Neuron (in vitro differentiated cells): Measurements from ENCODE around the gene GLOD5.

ENCODE experiments used
- H2AFZ ChIP-seq: one replicate; pipeline ENCODE4 v1.6.1; 2013; ENCODE audit warnings: low read depth, mild to moderate bottlenecking, inconsistent platforms, low read length, moderate library complexity
- H3K27me3 ChIP-seq: one replicate; pipeline ENCODE4 v1.6.1; 2013; ENCODE audit warnings: low read length; ENCODE audit not compliant: insufficient read depth
- H3K36me3 ChIP-seq: one replicate; pipeline ENCODE4 v1.6.1; 2013; ENCODE audit warnings: low read length; ENCODE audit not compliant: insufficient read depth
- H3K4me1 ChIP-seq: one replicate; pipeline ENCODE4 v1.6.1; 2013; ENCODE audit warnings: low read length; ENCODE audit not compliant: insufficient read depth
- H3K4me3 ChIP-seq: 2 replicates; pipeline ENCODE4 v1.5.1; 2013; ENCODE audit warnings: mild to moderate bottlenecking, low read length, moderate library complexity
- H3K9me3 ChIP-seq: one replicate; pipeline ENCODE4 v1.6.1; 2013; ENCODE audit warnings: low read length

The GLOD5 gene

GRCh38 chrX:48761674-48762471, at the start of gene GLOD5:
GLOD5 (plus strand) TSS chrX:48761747; CDS start chrX:48761791, 44 bp downstream.
- no peaks in the 10 kb centered on the region for H3K4me1 ChIP-seq
- no peaks in the 10 kb centered on the region for H3K9me3 ChIP-seq
- no peak within 1 kb of the TSS for H3K4me3 ChIP-seq
- H2AFZ ChIP-seq, result no peak within 1 kb of the TSS
- H3K27me3 ChIP-seq, result peaks cover 3% of the 10 kb centered on the region
- no peaks in the 10 kb centered on the region for H3K36me3 ChIP-seq

GRCh38 chrX:48711929-48712505, 49.5 kb upstream of the GLOD5 start:
- peaks cover 5% of the 10 kb centered on the region for H3K9me3 ChIP-seq
- H3K27me3 ChIP-seq, result no peaks in the 10 kb centered on the region
- peaks cover 4% of the 10 kb centered on the region for H3K36me3 ChIP-seq
- no peak overlapping the region for H2AFZ ChIP-seq
- H3K4me1 ChIP-seq, result no peaks in the 10 kb centered on the region
- H3K4me3 ChIP-seq, result no peak overlapping the region

DNA sequence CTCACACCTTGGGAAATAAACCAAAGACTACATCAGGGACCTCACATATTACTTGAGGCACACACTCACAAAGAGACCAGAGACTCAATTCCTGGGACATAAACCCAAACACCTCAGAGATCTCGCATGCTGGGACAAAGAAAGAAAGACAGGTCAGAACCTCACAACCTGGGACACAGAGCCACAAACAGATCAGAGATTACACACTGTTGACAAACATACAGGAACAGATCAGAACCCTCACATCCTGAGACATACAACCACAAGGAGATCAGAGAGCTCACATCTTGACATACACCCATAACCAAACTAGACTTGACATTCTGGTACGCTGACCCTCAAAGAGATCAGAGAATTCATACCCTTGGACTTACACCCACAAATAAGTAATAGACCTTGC, 47.7 kb upstream of the GLOD5 start:
- no peaks in the 10 kb centered on the region for H3K36me3 ChIP-seq
- H3K9me3 ChIP-seq, result peaks cover 5% of the 10 kb centered on the region
- no peaks in the 10 kb centered on the region for H3K4me1 ChIP-seq
- no peak overlapping the region for H2AFZ ChIP-seq
- H3K27me3 ChIP-seq, result no peaks in the 10 kb centered on the region
- no peak overlapping the region for H3K4me3 ChIP-seq

- Histone ChIP-seq H2AFZ (no peak overlapping the region), H3K36me3 (no peaks in the 10 kb centered on the region), H3K4me1 (no peaks in the 10 kb centered on the region), H3K27me3 (no peaks in the 10 kb centered on the region), H3K9me3 (peaks cover 3% of the 10 kb centered on the region), H3K4me3 (no peak overlapping the region)
These were observed 47.0 kb upstream of the GLOD5 start for GRCh38 chrX:48714573-48714972.

GRCh38 chrX:48715072-48715471, 46.5 kb upstream of the GLOD5 start:
- no peak overlapping the region for H2AFZ ChIP-seq
- H3K4me3 ChIP-seq, result no peak overlapping the region
- peaks cover 3% of the 10 kb centered on the region for H3K9me3 ChIP-seq
- no peaks in the 10 kb centered on the region for H3K4me1 ChIP-seq
- H3K27me3 ChIP-seq, result no peaks in the 10 kb centered on the region
- H3K36me3 ChIP-seq, result no peaks in the 10 kb centered on the region

GRCh38 chrX:48715876-48716502, 45.6 kb upstream of the GLOD5 start:
- Histone ChIP-seq H3K27me3 (no peaks in the 10 kb centered on the region), H3K36me3 (no peaks in the 10 kb centered on the region), H2AFZ (no peak overlapping the region), H3K4me3 (no peak overlapping the region), H3K4me1 (no peaks in the 10 kb centered on the region), H3K9me3 (peaks cover 3% of the 10 kb centered on the region)

GRCh38 chrX:48719958-48720357, 41.6 kb upstream of the GLOD5 start:
- no peaks in the 10 kb centered on the region for H3K4me1 ChIP-seq
- no peak overlapping the region for H2AFZ ChIP-seq
- no peaks in the 10 kb centered on the region for H3K27me3 ChIP-seq
- no peak overlapping the region for H3K4me3 ChIP-seq
- peaks cover 3% of the 10 kb centered on the region for H3K9me3 ChIP-seq
- no peaks in the 10 kb centered on the region for H3K36me3 ChIP-seq

- H3K27me3 ChIP-seq, result no peaks in the 10 kb centered on the region
- H3K4me3 ChIP-seq, result no peak overlapping the region
- H3K9me3 ChIP-seq, result peaks cover 3% of the 10 kb centered on the region
- no peaks in the 10 kb centered on the region for H3K36me3 ChIP-seq
- no peaks in the 10 kb centered on the region for H3K4me1 ChIP-seq
- no peak overlapping the region for H2AFZ ChIP-seq
These were observed 40.8 kb upstream of the GLOD5 start for GRCh38 chrX:48720577-48721250.

- H2AFZ ChIP-seq, result no peak overlapping the region
- H3K4me1 ChIP-seq, result no peaks in the 10 kb centered on the region
- no peak overlapping the region for H3K4me3 ChIP-seq
- no peaks in the 10 kb centered on the region for H3K36me3 ChIP-seq
- no peaks in the 10 kb centered on the region for H3K27me3 ChIP-seq
- peaks cover 2% of the 10 kb centered on the region for H3K9me3 ChIP-seq
These were observed 39.6 kb upstream of the GLOD5 start for GRCh38 chrX:48721916-48722315.

DNA sequence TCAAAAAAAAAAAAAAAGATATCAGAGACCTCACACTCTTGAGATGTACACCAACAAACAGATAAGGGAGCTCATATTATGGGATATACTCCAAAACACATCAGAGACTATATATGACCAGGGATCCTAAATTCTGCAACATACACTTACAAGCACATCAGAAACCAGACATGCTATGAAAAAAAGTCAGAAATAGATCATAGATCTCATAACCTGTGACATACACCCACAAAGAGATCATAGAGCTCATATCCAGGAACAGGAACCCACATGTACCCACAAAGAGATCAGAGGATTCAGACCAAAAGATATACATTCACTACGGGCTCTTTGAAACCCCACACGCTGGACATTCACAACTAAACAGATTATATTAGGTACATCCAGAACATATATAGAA, 35.0 kb upstream of the GLOD5 start:
- Histone ChIP-seq H3K4me3 (no peak overlapping the region), H3K4me1 (no peaks in the 10 kb centered on the region), H3K27me3 (no peaks in the 10 kb centered on the region), H3K9me3 (no peaks in the 10 kb centered on the region), H3K36me3 (no peaks in the 10 kb centered on the region), H2AFZ (no peak overlapping the region)

GRCh38 chrX:48728653-48729052, 32.9 kb upstream of the GLOD5 start:
- Histone ChIP-seq H3K4me1 (no peaks in the 10 kb centered on the region), H3K36me3 (no peaks in the 10 kb centered on the region), H3K27me3 (no peaks in the 10 kb centered on the region), H2AFZ (no peak overlapping the region), H3K9me3 (no peaks in the 10 kb centered on the region), H3K4me3 (no peak overlapping the region)

DNA sequence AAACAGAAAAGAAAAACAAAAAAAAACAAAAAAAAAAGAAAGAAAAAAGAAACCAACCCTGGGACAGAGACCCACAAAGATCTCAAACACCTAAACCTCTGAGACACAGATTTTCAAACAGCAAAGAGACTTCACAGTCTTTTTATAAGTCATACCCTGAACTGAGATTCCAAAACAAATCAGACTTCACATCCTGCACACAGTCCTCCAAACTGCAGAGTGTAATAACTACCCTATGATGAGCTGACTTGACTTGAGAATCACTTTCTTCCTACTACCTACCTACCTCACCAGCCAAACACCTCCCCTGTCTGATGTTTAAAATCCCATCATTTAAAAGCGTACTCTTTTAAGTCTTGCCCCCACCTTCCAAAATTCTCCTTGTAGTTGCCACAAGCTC, 25.2 kb upstream of the GLOD5 start:
- H3K36me3 ChIP-seq, result no peaks in the 10 kb centered on the region
- peak overlapping the region; percentile 68 for H3K4me3 ChIP-seq

GRCh38 chrX:48736878-48737212, 24.7 kb upstream of the GLOD5 start:
- Histone ChIP-seq H3K36me3 (no peaks in the 10 kb centered on the region), H3K4me3 (peak overlapping the region; percentile 68), H3K4me1 (peaks cover 7% of the 10 kb centered on the region), H3K9me3 (no peaks in the 10 kb centered on the region), H2AFZ (no peak overlapping the region), H3K27me3 (no peaks in the 10 kb centered on the region)

More for the DNA sequence above, 25.2 kb upstream of the GLOD5 start:
- Histone ChIP-seq H2AFZ (no peak overlapping the region), H3K9me3 (no peaks in the 10 kb centered on the region), H3K27me3 (no peaks in the 10 kb centered on the region), H3K4me1 (peaks cover 7% of the 10 kb centered on the region)
